ENCODE data around the gene OFD1. TPM values are rescaled to one million over a fixed set of nuclear protein-coding genes. Genes with fewer than 3 reads are reported as not detected.
A peak's percentile ranks its signal among the peaks of the same experiment; 100 is the strongest.

The OFD1 gene
- total and polyA plus RNA-seq, 12 donors: 5.6 to 129 (median 16.9) TPM

- H3K9me3 ChIP-seq (replicated peaks in 1 of 3): no peaks in the 10 kb centered on the region
- no peak for DNase-seq
- no peaks in the 10 kb centered on the region for H3K36me3 ChIP-seq (replicated peaks in 1 of 2)
- 81 to 92% (median 85%) methylated on average over 3 to 4 of the region's 4 CpGs for WGBS, 4 donors
- no peak overlapping the region for H3K4me3 ChIP-seq
- no peaks in the 10 kb centered on the region for H3K4me1 ChIP-seq (replicated peaks in 1 of 2)
- intact Hi-C loops (cut with DNase I): loop anchor here in 1 of 2 donors (10.0 kb wide), 1 partner anchor 258 kb away; no protein-coding TSS in a partner anchor
- TF ChIP-seq CTCF (IDR thresholded peaks at IDR 0.05): no peak
- no peak for TF ChIP-seq POLR2A (IDR thresholded peaks at IDR 0.05)
- no peaks in the 10 kb centered on the region for H3K27me3 ChIP-seq
- no peak overlapping the region for H3K27ac ChIP-seq
Measured at GRCh38 chrX:13776387-13776786, 41.8 kb downstream of the OFD1 start.

- intact Hi-C loops (cut with DNase I): loop anchor here in 1 of 2 donors (10.0 kb wide), 1 partner anchor 256 kb away; no protein-coding TSS in a partner anchor
- H3K4me1 ChIP-seq (replicated peaks in 1 of 2): no peaks in the 10 kb centered on the region
- no peak for TF ChIP-seq CTCF (IDR thresholded peaks at IDR 0.05)
- no peak for TF ChIP-seq POLR2A (IDR thresholded peaks at IDR 0.05)
- peak in 1 of 7 donors; percentile 4 for DNase-seq
- H3K27me3 ChIP-seq: no peaks in the 10 kb centered on the region
- no peaks in the 10 kb centered on the region for H3K9me3 ChIP-seq (replicated peaks in 1 of 3)
- 20 to 64% (median 34%) methylated on average over 2 of the region's 2 CpGs for WGBS, 4 donors
- no peak overlapping the region for H3K4me3 ChIP-seq
- H3K36me3 ChIP-seq (replicated peaks in 1 of 2): no peaks in the 10 kb centered on the region
- no peak overlapping the region for H3K27ac ChIP-seq
Measured at GRCh38 chrX:13778916-13779315, 44.4 kb downstream of the OFD1 start.

- Histone ChIP-seq H3K27ac (no peak overlapping the region), H3K4me3 (no peak overlapping the region), H3K9me3 (replicated peaks in 1 of 3) (no peaks in the 10 kb centered on the region), H3K4me1 (replicated peaks in 1 of 2) (no peaks in the 10 kb centered on the region), H3K36me3 (replicated peaks in 1 of 2) (no peaks in the 10 kb centered on the region), H3K27me3 (peaks cover 6% of the 10 kb centered on the region)
- DNase-seq: no peak
- intact Hi-C loops (cut with DNase I): no loop called here
- no peak for TF ChIP-seq POLR2A (IDR thresholded peaks at IDR 0.05)
- no peak for TF ChIP-seq CTCF (IDR thresholded peaks at IDR 0.05)
- WGBS, 4 donors: 64 to 80% (median 69%) methylated on average over 1 to 7 of the region's 7 CpGs
Measured at GRCh38 chrX:13780868-13781427, 46.4 kb downstream of the OFD1 start.

- no peaks in the 10 kb centered on the region for H3K9me3 ChIP-seq (replicated peaks in 1 of 3)
- no peak overlapping the region for H3K4me3 ChIP-seq
- H3K4me1 ChIP-seq (replicated peaks in 1 of 2): no peaks in the 10 kb centered on the region
- H3K27ac ChIP-seq: no peak overlapping the region
- peaks cover 6% of the 10 kb centered on the region for H3K27me3 ChIP-seq
- intact Hi-C loops (cut with DNase I): no loop called here
- DNase-seq: no peak
- WGBS, 4 donors: 63 to 73% (median 69%) methylated on average over 4 to 8 of the region's 8 CpGs
- TF ChIP-seq POLR2A (IDR thresholded peaks at IDR 0.05) (no peak), CTCF (IDR thresholded peaks at IDR 0.05) (no peak)
- no peaks in the 10 kb centered on the region for H3K36me3 ChIP-seq (replicated peaks in 1 of 2)
Measured at GRCh38 chrX:13786048-13786447, 51.5 kb downstream of the OFD1 start.
